Astrocyte (in vitro differentiated cells and primary cell): ENCODE measurements around the gene DDAH1.

Experiments used
- CTCF ChIP-seq: IDR thresholded peaks from 2 replicates; pipeline ENCODE4 v1.5.1; 2011; ENCODE audit warnings: low read depth, mild to moderate bottlenecking, inconsistent platforms, low read length, moderate library complexity; ENCODE audit not compliant: insufficient read depth
- EZH2 ChIP-seq: IDR thresholded peaks from 2 replicates; pipeline ENCODE4 v1.6.1; 2012; ENCODE audit warnings: mild to moderate bottlenecking, low read length, inconsistent platforms; ENCODE audit not compliant: insufficient read depth

GRCh38 chr1:85387781-85388180, 77.2 kb downstream of the DDAH1 start:
- TF ChIP-seq CTCF (no peak), EZH2 (no peak)
